OCI-LY3 (cell line): ENCODE data around the gene OTOP2.

Source experiments
- EZH2phosphoT487 ChIP-seq: fragments of 200-600 bp; shearing (Covaris generic); IDR thresholded peaks from 2 replicates; pipeline ENCODE4 v1.6.1; 2018; ENCODE audit warnings: antibody characterized with exemption, mixed run types, low read depth
- TF ChIP-seq, protein P1 (sequence below): fragments of 200-600, 300-600 bp; sonication (generic); IDR thresholded peaks from 2 replicates; pipeline ENCODE4 v1.5.1; 2014; ENCODE audit warnings: antibody characterized with exemption, low read length, low read depth

- TF ChIP-seq, protein P1, sequence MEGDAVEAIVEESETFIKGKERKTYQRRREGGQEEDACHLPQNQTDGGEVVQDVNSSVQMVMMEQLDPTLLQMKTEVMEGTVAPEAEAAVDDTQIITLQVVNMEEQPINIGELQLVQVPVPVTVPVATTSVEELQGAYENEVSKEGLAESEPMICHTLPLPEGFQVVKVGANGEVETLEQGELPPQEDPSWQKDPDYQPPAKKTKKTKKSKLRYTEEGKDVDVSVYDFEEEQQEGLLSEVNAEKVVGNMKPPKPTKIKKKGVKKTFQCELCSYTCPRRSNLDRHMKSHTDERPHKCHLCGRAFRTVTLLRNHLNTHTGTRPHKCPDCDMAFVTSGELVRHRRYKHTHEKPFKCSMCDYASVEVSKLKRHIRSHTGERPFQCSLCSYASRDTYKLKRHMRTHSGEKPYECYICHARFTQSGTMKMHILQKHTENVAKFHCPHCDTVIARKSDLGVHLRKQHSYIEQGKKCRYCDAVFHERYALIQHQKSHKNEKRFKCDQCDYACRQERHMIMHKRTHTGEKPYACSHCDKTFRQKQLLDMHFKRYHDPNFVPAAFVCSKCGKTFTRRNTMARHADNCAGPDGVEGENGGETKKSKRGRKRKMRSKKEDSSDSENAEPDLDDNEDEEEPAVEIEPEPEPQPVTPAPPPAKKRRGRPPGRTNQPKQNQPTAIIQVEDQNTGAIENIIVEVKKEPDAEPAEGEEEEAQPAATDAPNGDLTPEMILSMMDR = no peak
- TF ChIP-seq EZH2phosphoT487 = no peak
Observed at GRCh38 chr17:74875977-74876593, 48.0 kb upstream of the OTOP2 start.
